HL-60/S4 treated with phorbol 12-myristate 13-acetate at 8.2 ng/mL for 4 days and 3 days (cell line): ENCODE results near the gene EGLN1.

Experiments
- in situ Hi-C: fragments of 300-500 bp; cut with MboI; formaldehyde crosslinking; loops from 2 replicates; pipeline ENCODE4 v1.15.0; 2022; ENCODE audit warnings: low sequenced_read_pairs

The EGLN1 gene

GRCh38 chr1:231335663-231336602, 86.2 kb downstream of the EGLN1 start:
- in situ Hi-C loops: no loop called here

GRCh38 chr1:231334952-231335351, 87.1 kb downstream of the EGLN1 start:
- in situ Hi-C loops: no loop called here

GRCh38 chr1:231334079-231334666, 87.9 kb downstream of the EGLN1 start:
- in situ Hi-C loops: no loop called here

GRCh38 chr1:231332761-231333160, 89.3 kb downstream of the EGLN1 start:
- in situ Hi-C loops: no loop called here

GRCh38 chr1:231329483-231329882, 92.6 kb downstream of the EGLN1 start:
- in situ Hi-C loops: no loop called here

GRCh38 chr1:231327617-231328016, 94.5 kb downstream of the EGLN1 start:
- in situ Hi-C loops: no loop called here

GRCh38 chr1:231326248-231326647, 95.8 kb downstream of the EGLN1 start:
- in situ Hi-C loops: no loop called here

- in situ Hi-C loops: no loop called here
Observed at GRCh38 chr1:231324660-231325059, 97.4 kb downstream of the EGLN1 start.

GRCh38 chr1:231322880-231323530, 99.1 kb downstream of the EGLN1 start:
- in situ Hi-C loops: no loop called here

GRCh38 chr1:231319080-231319479, 103.0 kb downstream of the EGLN1 start:
- in situ Hi-C loops: no loop called here

GRCh38 chr1:231318568-231318967, 103.5 kb downstream of the EGLN1 start:
- in situ Hi-C loops: no loop called here

GRCh38 chr1:231318015-231318355, 104.1 kb downstream of the EGLN1 start:
- in situ Hi-C loops: no loop called here

GRCh38 chr1:231317306-231318014, 104.6 kb downstream of the EGLN1 start:
- in situ Hi-C loops: no loop called here

GRCh38 chr1:231315887-231316286, 106.2 kb downstream of the EGLN1 start:
- in situ Hi-C loops: no loop called here
